ENCODE data around the gene NUTM2F. TPM values are rescaled to one million over a fixed set of nuclear protein-coding genes. Genes with fewer than 3 reads are reported as not detected.
"Not testable (repeated sequence)": the region's sequence is repeated elsewhere in the genome, so short reads cannot be mapped to it uniquely, and the experiment has no call there.

NUTM2F gene
- total RNA-seq, 2 experiments from 2014 or later = not detected

- H3K4me1 Mint-ChIP-seq (ENCODE audit: low read depth); H3K9me3 Mint-ChIP-seq; H3K27me3 ChIP-seq (ENCODE audit: control insufficient read depth in 1 of 2, insufficient read depth in 2 of 2, low read length in 2 of 2); H3K27ac ChIP-seq (ENCODE audit: low read depth in 1 of 2, low read length in 2 of 2); H3K4me3 Mint-ChIP-seq; intact Hi-C loops (cut with DNase I, micrococcal nuclease); ATAC-seq (ENCODE audit: poor library complexity); H3K9me3 ChIP-seq (ENCODE audit: control insufficient read depth in 1 of 2, insufficient read depth in 1 of 2, low read length in 2 of 2); DNase-seq; H3K4me3 ChIP-seq (ENCODE audit: low read length); H3K36me3 ChIP-seq (ENCODE audit: insufficient read depth, low read length); CTCF ChIA-PET; H3K27ac Mint-ChIP-seq; H3K36me3 Mint-ChIP-seq (ENCODE audit: low read depth); H3K4me1 ChIP-seq (ENCODE audit: insufficient read depth, low read length); POLR2A ChIA-PET; H3K27me3 Mint-ChIP-seq: not testable (repeated sequence)
Measured at GRCh38 chr9:94338723-94339122, 10.3 kb upstream of the NUTM2F start.

GRCh38 chr9:94336445-94336844, 8.0 kb upstream of the NUTM2F start:
- H3K27ac Mint-ChIP-seq = not testable (repeated sequence)

GRCh38 chr9:94325583-94325982, 2.9 kb downstream of the NUTM2F start:
- intact Hi-C loops (cut with DNase I, micrococcal nuclease); H3K4me1 ChIP-seq (ENCODE audit: insufficient read depth, low read length); H3K27ac Mint-ChIP-seq; ATAC-seq (ENCODE audit: poor library complexity); H3K9me3 Mint-ChIP-seq; CTCF ChIA-PET; H3K4me3 Mint-ChIP-seq; DNase-seq; H3K4me3 ChIP-seq (ENCODE audit: low read length); H3K27ac ChIP-seq (ENCODE audit: low read depth in 1 of 2, low read length in 2 of 2); POLR2A ChIA-PET; H3K27me3 Mint-ChIP-seq; H3K36me3 Mint-ChIP-seq (ENCODE audit: low read depth); H3K4me1 Mint-ChIP-seq (ENCODE audit: low read depth); H3K36me3 ChIP-seq (ENCODE audit: insufficient read depth, low read length); H3K9me3 ChIP-seq (ENCODE audit: control insufficient read depth in 1 of 2, insufficient read depth in 1 of 2, low read length in 2 of 2); H3K27me3 ChIP-seq (ENCODE audit: control insufficient read depth in 1 of 2, insufficient read depth in 2 of 2, low read length in 2 of 2): not testable (repeated sequence)

More at GRCh38 chr9:94336445-94336844, 8.0 kb upstream of the NUTM2F start:
- H3K36me3 ChIP-seq (ENCODE audit: insufficient read depth, low read length); intact Hi-C loops (cut with DNase I, micrococcal nuclease); H3K9me3 Mint-ChIP-seq; H3K4me1 Mint-ChIP-seq (ENCODE audit: low read depth); H3K27me3 Mint-ChIP-seq; H3K4me3 Mint-ChIP-seq; H3K4me3 ChIP-seq (ENCODE audit: low read length); H3K36me3 Mint-ChIP-seq (ENCODE audit: low read depth); H3K27ac ChIP-seq (ENCODE audit: low read depth in 1 of 2, low read length in 2 of 2); H3K27me3 ChIP-seq (ENCODE audit: control insufficient read depth in 1 of 2, insufficient read depth in 2 of 2, low read length in 2 of 2); POLR2A ChIA-PET; H3K9me3 ChIP-seq (ENCODE audit: control insufficient read depth in 1 of 2, insufficient read depth in 1 of 2, low read length in 2 of 2); ATAC-seq (ENCODE audit: poor library complexity); H3K4me1 ChIP-seq (ENCODE audit: insufficient read depth, low read length); CTCF ChIA-PET; DNase-seq: not testable (repeated sequence)

GRCh38 chr9:94323153-94323798, 5.2 kb downstream of the NUTM2F start:
- H3K27me3 ChIP-seq (ENCODE audit: control insufficient read depth in 1 of 2, insufficient read depth in 2 of 2, low read length in 2 of 2); intact Hi-C loops (cut with DNase I, micrococcal nuclease); H3K9me3 Mint-ChIP-seq; H3K4me3 ChIP-seq (ENCODE audit: low read length); H3K4me1 ChIP-seq (ENCODE audit: insufficient read depth, low read length); H3K27ac ChIP-seq (ENCODE audit: low read depth in 1 of 2, low read length in 2 of 2); H3K27ac Mint-ChIP-seq; H3K36me3 Mint-ChIP-seq (ENCODE audit: low read depth); ATAC-seq (ENCODE audit: poor library complexity); H3K9me3 ChIP-seq (ENCODE audit: control insufficient read depth in 1 of 2, insufficient read depth in 1 of 2, low read length in 2 of 2); H3K27me3 Mint-ChIP-seq; H3K36me3 ChIP-seq (ENCODE audit: insufficient read depth, low read length); POLR2A ChIA-PET; DNase-seq; H3K4me3 Mint-ChIP-seq; H3K4me1 Mint-ChIP-seq (ENCODE audit: low read depth); CTCF ChIA-PET: not testable (repeated sequence)

GRCh38 chr9:94322342-94322940, 6.0 kb downstream of the NUTM2F start:
- H3K27me3 ChIP-seq (ENCODE audit: control insufficient read depth in 1 of 2, insufficient read depth in 2 of 2, low read length in 2 of 2); ATAC-seq (ENCODE audit: poor library complexity); H3K4me1 Mint-ChIP-seq (ENCODE audit: low read depth): not testable (repeated sequence)

GRCh38 chr9:94317949-94318657, 10.3 kb downstream of the NUTM2F start:
- H3K4me3 ChIP-seq (ENCODE audit: low read length); DNase-seq; H3K27ac ChIP-seq (ENCODE audit: low read depth in 1 of 2, low read length in 2 of 2); H3K27me3 Mint-ChIP-seq; H3K4me1 Mint-ChIP-seq (ENCODE audit: low read depth); H3K4me1 ChIP-seq (ENCODE audit: insufficient read depth, low read length); CTCF ChIA-PET; H3K9me3 Mint-ChIP-seq; H3K4me3 Mint-ChIP-seq; H3K9me3 ChIP-seq (ENCODE audit: control insufficient read depth in 1 of 2, insufficient read depth in 1 of 2, low read length in 2 of 2); POLR2A ChIA-PET; H3K36me3 Mint-ChIP-seq (ENCODE audit: low read depth); H3K27me3 ChIP-seq (ENCODE audit: control insufficient read depth in 1 of 2, insufficient read depth in 2 of 2, low read length in 2 of 2); ATAC-seq (ENCODE audit: poor library complexity); H3K36me3 ChIP-seq (ENCODE audit: insufficient read depth, low read length); H3K27ac Mint-ChIP-seq; intact Hi-C loops (cut with DNase I, micrococcal nuclease): not testable (repeated sequence)

More at GRCh38 chr9:94322342-94322940, 6.0 kb downstream of the NUTM2F start:
- H3K4me3 Mint-ChIP-seq; H3K27ac Mint-ChIP-seq; H3K27ac ChIP-seq (ENCODE audit: low read depth in 1 of 2, low read length in 2 of 2); H3K4me1 ChIP-seq (ENCODE audit: insufficient read depth, low read length); H3K36me3 ChIP-seq (ENCODE audit: insufficient read depth, low read length); H3K36me3 Mint-ChIP-seq (ENCODE audit: low read depth); H3K9me3 ChIP-seq (ENCODE audit: control insufficient read depth in 1 of 2, insufficient read depth in 1 of 2, low read length in 2 of 2); DNase-seq; POLR2A ChIA-PET; H3K4me3 ChIP-seq (ENCODE audit: low read length); H3K9me3 Mint-ChIP-seq; H3K27me3 Mint-ChIP-seq; CTCF ChIA-PET; intact Hi-C loops (cut with DNase I, micrococcal nuclease): not testable (repeated sequence)

GRCh38 chr9:94316236-94316635, 12.2 kb downstream of the NUTM2F start:
- POLR2A ChIA-PET; CTCF ChIA-PET; H3K27ac ChIP-seq (ENCODE audit: low read depth in 1 of 2, low read length in 2 of 2); H3K27me3 Mint-ChIP-seq; DNase-seq; H3K9me3 Mint-ChIP-seq; H3K4me1 ChIP-seq (ENCODE audit: insufficient read depth, low read length); H3K4me1 Mint-ChIP-seq (ENCODE audit: low read depth); H3K4me3 ChIP-seq (ENCODE audit: low read length); H3K27ac Mint-ChIP-seq; H3K9me3 ChIP-seq (ENCODE audit: control insufficient read depth in 1 of 2, insufficient read depth in 1 of 2, low read length in 2 of 2); ATAC-seq (ENCODE audit: poor library complexity); H3K36me3 ChIP-seq (ENCODE audit: insufficient read depth, low read length); H3K4me3 Mint-ChIP-seq; H3K36me3 Mint-ChIP-seq (ENCODE audit: low read depth); intact Hi-C loops (cut with DNase I, micrococcal nuclease); H3K27me3 ChIP-seq (ENCODE audit: control insufficient read depth in 1 of 2, insufficient read depth in 2 of 2, low read length in 2 of 2): not testable (repeated sequence)

Measured in CD4-positive, alpha-beta T cell (primary cell).